ENCODE measurements around the gene PIP5K1C.

Gene PIP5K1C

DNA sequence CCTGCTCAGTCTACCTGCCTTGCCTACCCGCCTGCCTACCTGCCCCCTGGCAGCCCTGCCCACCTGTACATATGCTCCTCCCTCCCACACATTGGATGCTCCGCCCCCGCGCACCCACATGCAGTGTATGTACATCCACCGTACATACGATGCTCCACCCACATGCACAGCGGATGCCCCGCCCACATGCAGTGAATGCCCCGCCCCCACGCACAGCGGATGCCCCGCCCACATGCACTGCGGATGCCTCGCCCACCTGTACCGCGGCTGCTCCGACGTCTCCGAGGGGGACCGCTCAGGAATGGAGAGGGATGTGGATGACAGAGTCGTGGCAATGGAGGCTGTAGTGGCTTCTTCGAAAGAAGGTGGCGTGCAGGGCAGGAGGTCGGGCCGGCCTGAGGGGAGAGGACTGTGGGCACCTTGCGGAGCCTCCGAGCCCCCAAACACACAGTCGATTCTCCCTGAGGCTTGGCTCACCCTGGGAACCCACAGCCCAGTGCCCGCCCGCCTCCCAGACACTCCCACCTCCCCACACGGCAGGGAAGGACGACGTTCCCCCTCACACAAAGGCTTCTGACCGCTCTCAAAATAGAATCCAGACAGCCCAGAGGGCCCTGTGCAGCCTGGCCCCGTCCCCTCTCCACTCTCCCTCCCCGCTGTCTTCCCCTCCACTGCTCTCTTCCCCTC, 57.1 kb downstream of the PIP5K1C start:
- Histone ChIP-seq H3K36me3 (ENCODE audit: control insufficient read depth, low read depth, low read length) (peaks cover 11% of the 10 kb centered on the region), H3K27me3 (ENCODE audit: control insufficient read depth, insufficient read depth, low read length) (no peaks in the 10 kb centered on the region), H3K4me3 (ENCODE audit: low read length) (no peak overlapping the region)

DNA sequence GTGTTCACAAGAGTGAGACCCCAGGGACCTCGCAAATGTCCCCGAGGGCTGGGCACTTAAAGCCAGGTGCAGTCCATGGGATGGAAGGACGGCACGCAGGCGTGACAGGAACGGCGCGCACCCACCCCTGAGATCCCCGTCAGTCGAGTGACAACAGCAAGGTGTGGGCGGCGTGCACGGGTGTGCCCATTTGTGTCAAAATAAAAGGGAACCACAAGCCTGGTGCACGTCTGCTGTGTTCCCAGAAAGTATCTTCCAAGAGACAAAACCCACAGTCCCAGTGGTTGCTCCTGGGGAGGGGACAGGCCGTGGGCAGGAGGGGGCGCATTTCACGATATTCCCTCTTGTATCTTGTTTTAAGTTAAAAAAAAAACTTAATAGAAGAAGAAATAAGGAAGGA, 58.0 kb downstream of the PIP5K1C start:
- H3K36me3 ChIP-seq (ENCODE audit: control insufficient read depth, low read depth, low read length) = peaks cover 11% of the 10 kb centered on the region
- no peak overlapping the region for H3K4me3 ChIP-seq (ENCODE audit: low read length)
- no peaks in the 10 kb centered on the region for H3K9me3 ChIP-seq (ENCODE audit: control insufficient read depth, low read depth, low read length)
- H3K27me3 ChIP-seq (ENCODE audit: control insufficient read depth, insufficient read depth, low read length) = no peaks in the 10 kb centered on the region
- no peaks in the 10 kb centered on the region for H3K4me1 ChIP-seq (ENCODE audit: control insufficient read depth, low read depth, low read length)
- no peak overlapping the region for H3K9ac ChIP-seq (ENCODE audit: low read length)
- no peak overlapping the region for H3K27ac ChIP-seq (ENCODE audit: low read length)

More for the DNA sequence above, 57.1 kb downstream of the PIP5K1C start:
- Histone ChIP-seq H3K9me3 (ENCODE audit: control insufficient read depth, low read depth, low read length) (no peaks in the 10 kb centered on the region), H3K4me1 (ENCODE audit: control insufficient read depth, low read depth, low read length) (no peaks in the 10 kb centered on the region), H3K27ac (ENCODE audit: low read length) (no peak overlapping the region), H3K9ac (ENCODE audit: low read length) (no peak overlapping the region)

DNA sequence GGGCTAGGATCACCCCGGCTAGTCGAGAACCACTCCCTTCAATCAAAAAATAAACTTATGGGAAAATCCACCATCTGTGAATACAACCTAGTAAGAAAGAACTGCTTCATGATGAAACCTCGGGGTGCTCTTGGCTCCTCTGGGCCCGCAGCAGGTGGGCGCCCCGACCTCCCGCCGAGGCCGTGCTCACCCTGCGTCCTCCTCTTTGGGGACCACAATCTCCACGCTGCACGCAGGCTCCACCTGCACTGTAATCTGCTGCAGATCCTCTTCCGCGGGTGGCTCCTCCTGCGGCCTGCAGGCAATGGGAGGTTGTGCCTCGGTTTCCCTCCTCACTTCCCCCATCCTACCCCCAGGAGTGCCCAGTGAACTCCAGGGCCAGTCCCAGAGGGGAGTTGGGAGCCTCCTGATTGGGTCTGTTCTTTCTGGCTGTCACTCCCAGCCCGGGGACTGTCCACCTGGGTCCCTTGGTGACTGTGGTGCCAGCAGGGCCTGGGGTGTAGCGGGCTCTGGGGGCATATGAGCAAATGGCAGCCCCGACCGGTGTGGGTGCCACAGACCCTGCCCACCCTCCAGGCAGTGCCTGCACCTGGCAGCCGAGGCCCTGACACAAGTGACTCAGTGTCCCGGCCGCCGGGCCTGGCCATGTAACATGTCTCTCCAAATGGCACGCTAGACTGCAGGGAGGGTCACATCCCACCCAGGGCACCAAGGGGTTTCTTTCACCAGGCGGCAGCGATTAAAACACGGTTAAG, 58.6 kb downstream of the PIP5K1C start:
- H3K4me3 ChIP-seq (ENCODE audit: low read length) = no peak overlapping the region
- H3K4me1 ChIP-seq (ENCODE audit: control insufficient read depth, low read depth, low read length) = no peaks in the 10 kb centered on the region
- no peaks in the 10 kb centered on the region for H3K27me3 ChIP-seq (ENCODE audit: control insufficient read depth, insufficient read depth, low read length)
- H3K9ac ChIP-seq (ENCODE audit: low read length) = no peak overlapping the region
- no peaks in the 10 kb centered on the region for H3K9me3 ChIP-seq (ENCODE audit: control insufficient read depth, low read depth, low read length)
- no peak overlapping the region for H3K27ac ChIP-seq (ENCODE audit: low read length)
- peaks cover 11% of the 10 kb centered on the region for H3K36me3 ChIP-seq (ENCODE audit: control insufficient read depth, low read depth, low read length)

DNA sequence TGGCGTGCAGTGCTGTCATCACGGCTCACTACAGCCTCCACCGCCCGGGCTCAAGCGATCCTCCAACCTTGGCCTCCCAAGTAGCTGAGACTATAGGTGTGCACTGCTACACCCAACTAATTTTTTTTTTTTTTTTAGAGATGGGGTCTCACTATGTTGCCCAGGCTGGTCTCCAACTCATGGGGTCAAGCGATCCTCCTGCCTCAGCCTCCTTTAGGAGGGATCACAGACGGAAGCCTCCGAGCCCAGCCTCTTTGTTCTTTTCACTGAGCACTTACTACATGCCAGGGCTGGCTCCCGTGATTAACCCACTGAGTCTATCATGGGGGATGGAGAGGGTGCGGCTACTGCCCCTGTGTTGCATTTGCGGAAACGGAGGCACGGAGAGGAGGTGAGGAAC, 60.8 kb downstream of the PIP5K1C start:
- Histone ChIP-seq H3K36me3 (ENCODE audit: control insufficient read depth, low read depth, low read length) (peaks cover 11% of the 10 kb centered on the region), H3K4me1 (ENCODE audit: control insufficient read depth, low read depth, low read length) (no peaks in the 10 kb centered on the region), H3K9ac (ENCODE audit: low read length) (no peak overlapping the region), H3K4me3 (ENCODE audit: low read length) (no peak overlapping the region), H3K27me3 (ENCODE audit: control insufficient read depth, insufficient read depth, low read length) (no peaks in the 10 kb centered on the region), H3K27ac (ENCODE audit: low read length) (no peak overlapping the region), H3K9me3 (ENCODE audit: control insufficient read depth, low read depth, low read length) (no peaks in the 10 kb centered on the region)

DNA sequence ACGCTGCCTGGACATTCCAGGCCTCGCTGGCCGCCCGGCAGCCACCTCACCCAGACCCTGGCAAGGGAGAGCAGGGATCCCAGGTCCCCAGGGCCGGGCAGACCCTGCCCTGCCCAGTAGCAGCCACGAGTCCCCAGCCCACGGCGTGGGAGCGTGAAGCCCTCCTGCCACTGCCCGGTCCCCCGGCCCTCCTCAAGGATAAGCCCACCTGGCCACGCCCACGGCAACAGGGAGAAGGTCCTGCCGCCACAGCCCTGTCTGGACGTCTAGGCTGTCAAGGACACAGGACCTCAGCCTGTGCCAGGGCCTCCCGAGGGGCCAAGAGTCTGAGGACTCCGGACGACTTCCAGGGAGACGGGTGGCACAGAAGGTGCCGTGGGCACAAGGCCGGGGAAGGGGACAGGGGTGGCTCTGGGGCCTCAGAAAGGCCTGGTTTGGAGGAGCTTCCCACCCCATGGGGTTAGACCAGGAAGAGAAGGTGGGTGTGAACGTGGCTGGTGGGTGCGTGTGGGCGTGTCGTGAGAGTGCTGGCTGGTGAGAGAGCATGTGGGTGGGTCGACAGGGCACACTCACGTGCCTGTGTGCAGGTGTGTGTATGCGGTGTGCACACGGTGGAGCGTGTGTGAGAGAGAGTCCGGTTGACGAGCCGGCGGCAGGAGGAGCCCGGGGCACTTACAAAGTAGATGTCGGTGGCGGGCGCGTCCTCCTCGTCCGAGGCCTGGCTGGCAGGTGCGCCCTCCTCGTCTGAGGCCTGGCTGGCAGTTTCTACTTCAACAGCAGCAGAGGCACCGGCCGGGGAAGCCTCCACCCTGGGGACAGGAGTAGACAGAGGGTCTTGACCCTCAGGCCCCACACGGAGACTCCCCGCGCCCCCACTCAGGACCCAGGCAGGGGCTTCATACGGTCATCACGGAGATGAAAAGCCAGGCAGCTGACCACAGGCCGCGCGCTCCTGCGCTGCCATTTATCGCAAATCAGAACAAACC, 61.8 kb downstream of the PIP5K1C start:
- no peak overlapping the region for H3K27ac ChIP-seq (ENCODE audit: low read length)

DNA sequence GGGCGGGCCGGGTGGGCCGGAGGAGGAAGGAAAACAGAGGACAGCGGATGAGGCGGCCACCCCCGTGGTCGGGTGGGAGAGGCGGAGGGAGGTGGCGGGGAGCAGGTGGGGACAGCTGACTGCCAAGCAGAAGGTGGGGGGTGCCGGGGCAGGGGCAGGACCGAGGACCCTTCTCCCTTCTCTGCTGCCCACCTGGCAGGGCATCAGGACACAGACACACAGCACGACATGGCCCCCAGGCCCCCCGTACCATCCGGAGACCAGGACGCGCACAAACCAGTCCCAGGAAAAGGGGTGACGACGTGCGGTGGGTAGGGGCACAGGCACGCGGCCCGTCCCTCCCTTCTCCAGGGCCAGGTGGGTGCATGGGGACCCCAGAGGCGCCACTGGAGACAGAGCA, 62.6 kb downstream of the PIP5K1C start:
- peaks cover 11% of the 10 kb centered on the region for H3K36me3 ChIP-seq (ENCODE audit: control insufficient read depth, low read depth, low read length)
- no peaks in the 10 kb centered on the region for H3K4me1 ChIP-seq (ENCODE audit: control insufficient read depth, low read depth, low read length)

More for the DNA sequence above, 61.8 kb downstream of the PIP5K1C start:
- Histone ChIP-seq H3K4me3 (ENCODE audit: low read length) (no peak overlapping the region), H3K36me3 (ENCODE audit: control insufficient read depth, low read depth, low read length) (peaks cover 11% of the 10 kb centered on the region), H3K27me3 (ENCODE audit: control insufficient read depth, insufficient read depth, low read length) (no peaks in the 10 kb centered on the region), H3K9me3 (ENCODE audit: control insufficient read depth, low read depth, low read length) (no peaks in the 10 kb centered on the region), H3K9ac (ENCODE audit: low read length) (no peak overlapping the region), H3K4me1 (ENCODE audit: control insufficient read depth, low read depth, low read length) (no peaks in the 10 kb centered on the region)

DNA sequence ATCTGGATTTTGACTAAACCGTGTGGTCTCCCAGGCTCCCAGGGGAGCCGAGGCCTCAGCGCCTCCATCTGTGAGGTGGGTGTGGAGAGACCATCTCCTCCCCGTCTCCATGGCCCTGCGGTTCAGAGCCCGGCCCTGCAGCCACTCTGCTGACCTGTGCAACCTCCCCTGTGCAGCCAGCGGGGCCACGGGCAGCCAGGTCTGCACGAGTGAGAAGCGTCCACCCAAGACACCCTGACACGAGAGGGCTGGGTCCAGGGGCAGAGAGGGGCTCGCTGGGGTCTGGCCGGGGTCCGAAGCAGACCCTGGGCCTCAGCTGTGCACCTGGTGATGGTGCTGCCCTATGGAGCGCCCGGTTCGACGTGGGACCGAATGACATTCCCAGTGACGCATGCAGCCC, 63.3 kb downstream of the PIP5K1C start:
- Histone ChIP-seq H3K4me3 (ENCODE audit: low read length) (no peak overlapping the region), H3K9ac (ENCODE audit: low read length) (no peak overlapping the region), H3K9me3 (ENCODE audit: control insufficient read depth, low read depth, low read length) (no peaks in the 10 kb centered on the region), H3K4me1 (ENCODE audit: control insufficient read depth, low read depth, low read length) (no peaks in the 10 kb centered on the region), H3K27ac (ENCODE audit: low read length) (no peak overlapping the region), H3K36me3 (ENCODE audit: control insufficient read depth, low read depth, low read length) (peaks cover 11% of the 10 kb centered on the region), H3K27me3 (ENCODE audit: control insufficient read depth, insufficient read depth, low read length) (no peaks in the 10 kb centered on the region)

More for the DNA sequence above, 62.6 kb downstream of the PIP5K1C start:
- Histone ChIP-seq H3K27ac (ENCODE audit: low read length) (no peak overlapping the region), H3K27me3 (ENCODE audit: control insufficient read depth, insufficient read depth, low read length) (no peaks in the 10 kb centered on the region), H3K9ac (ENCODE audit: low read length) (no peak overlapping the region), H3K9me3 (ENCODE audit: control insufficient read depth, low read depth, low read length) (no peaks in the 10 kb centered on the region), H3K4me3 (ENCODE audit: low read length) (no peak overlapping the region)

DNA sequence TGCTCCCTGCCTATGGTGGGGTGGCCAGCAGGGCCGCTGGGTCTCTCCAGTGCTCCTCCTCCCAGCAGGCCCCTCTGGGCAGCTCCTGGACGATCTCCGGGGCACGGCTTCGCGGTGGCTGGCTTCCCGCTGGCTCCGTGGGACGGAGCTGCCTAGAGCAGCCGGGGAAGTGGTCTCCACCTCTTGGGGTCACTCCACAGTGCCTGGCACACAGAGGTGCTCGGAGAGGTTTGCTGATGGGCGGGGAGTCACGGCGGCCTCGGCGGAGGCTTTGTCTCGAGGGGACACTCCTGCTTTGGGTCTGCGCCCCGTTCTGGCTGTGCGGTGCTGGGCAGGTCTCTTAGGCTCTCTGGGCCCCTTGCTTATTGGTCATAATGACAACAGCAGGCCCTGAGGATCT, 63.8 kb downstream of the PIP5K1C start:
- no peak overlapping the region for H3K4me3 ChIP-seq (ENCODE audit: low read length)
- H3K27me3 ChIP-seq (ENCODE audit: control insufficient read depth, insufficient read depth, low read length) = no peaks in the 10 kb centered on the region
- no peaks in the 10 kb centered on the region for H3K4me1 ChIP-seq (ENCODE audit: control insufficient read depth, low read depth, low read length)
- H3K9me3 ChIP-seq (ENCODE audit: control insufficient read depth, low read depth, low read length) = no peaks in the 10 kb centered on the region
- no peak overlapping the region for H3K27ac ChIP-seq (ENCODE audit: low read length)
- H3K9ac ChIP-seq (ENCODE audit: low read length) = no peak overlapping the region
- H3K36me3 ChIP-seq (ENCODE audit: control insufficient read depth, low read depth, low read length) = peaks cover 11% of the 10 kb centered on the region

DNA sequence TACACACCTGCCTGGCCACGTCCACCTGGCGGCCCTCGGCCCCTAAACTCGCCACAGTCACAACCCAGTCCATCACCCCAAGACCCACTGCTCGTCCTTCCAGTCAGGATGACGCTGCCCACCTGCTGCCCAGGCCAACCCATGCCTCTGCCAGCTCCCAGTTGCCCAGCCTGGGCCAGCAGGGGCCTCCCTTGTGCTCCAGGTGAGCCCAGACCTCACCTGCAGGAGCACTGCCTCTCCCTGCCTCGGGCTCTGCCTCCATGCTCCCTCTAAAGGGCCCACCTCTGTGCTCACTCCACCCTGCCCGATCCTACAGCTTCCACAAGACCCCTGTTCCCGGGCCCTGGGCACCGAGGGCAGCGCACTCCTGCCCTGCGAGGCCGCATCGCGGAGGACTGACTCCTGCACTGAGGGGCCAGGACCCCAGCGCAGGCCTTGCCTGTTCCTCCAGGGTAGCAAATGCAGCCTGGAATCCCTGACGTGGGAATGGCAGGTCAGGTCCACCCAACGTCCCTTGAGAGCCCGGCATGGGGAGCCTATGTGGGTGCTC, 65.7 kb downstream of the PIP5K1C start:
- Histone ChIP-seq H3K9ac (ENCODE audit: low read length) (no peak overlapping the region), H3K27ac (ENCODE audit: low read length) (no peak overlapping the region), H3K9me3 (ENCODE audit: control insufficient read depth, low read depth, low read length) (no peaks in the 10 kb centered on the region), H3K27me3 (ENCODE audit: control insufficient read depth, insufficient read depth, low read length) (no peaks in the 10 kb centered on the region), H3K4me1 (ENCODE audit: control insufficient read depth, low read depth, low read length) (no peaks in the 10 kb centered on the region), H3K36me3 (ENCODE audit: control insufficient read depth, low read depth, low read length) (peaks cover 8% of the 10 kb centered on the region), H3K4me3 (ENCODE audit: low read length) (no peak overlapping the region)

DNA sequence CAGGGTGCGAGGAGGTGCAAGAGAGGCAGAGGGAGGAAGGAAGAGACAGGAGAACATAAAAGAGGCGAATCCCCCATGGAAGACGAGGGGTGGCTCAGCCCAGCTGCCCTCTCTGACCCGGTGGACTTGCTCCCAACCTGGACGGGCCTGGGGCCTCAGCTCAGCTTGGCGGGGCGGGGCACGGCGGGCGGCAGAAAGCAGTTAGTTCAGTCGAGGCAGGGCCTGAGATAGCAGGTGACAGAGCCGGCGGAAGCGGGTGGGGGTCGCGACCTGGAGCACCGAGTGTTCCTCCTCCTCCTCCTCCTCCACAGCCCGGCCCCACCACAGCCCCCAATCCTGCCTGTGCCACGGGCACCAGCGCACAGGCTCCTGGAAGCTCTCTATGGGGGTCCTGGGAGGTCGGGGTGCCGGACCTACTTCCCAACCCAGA, 66.7 kb downstream of the PIP5K1C start:
- Histone ChIP-seq H3K4me3 (ENCODE audit: low read length) (no peak overlapping the region), H3K9me3 (ENCODE audit: control insufficient read depth, low read depth, low read length) (no peaks in the 10 kb centered on the region), H3K4me1 (ENCODE audit: control insufficient read depth, low read depth, low read length) (no peaks in the 10 kb centered on the region), H3K9ac (ENCODE audit: low read length) (no peak overlapping the region), H3K36me3 (ENCODE audit: control insufficient read depth, low read depth, low read length) (peaks cover 2% of the 10 kb centered on the region), H3K27ac (ENCODE audit: low read length) (no peak overlapping the region), H3K27me3 (ENCODE audit: control insufficient read depth, insufficient read depth, low read length) (no peaks in the 10 kb centered on the region)
